ENCODE data around the gene SUPT3H.

- TF ChIP-seq, protein P1, sequence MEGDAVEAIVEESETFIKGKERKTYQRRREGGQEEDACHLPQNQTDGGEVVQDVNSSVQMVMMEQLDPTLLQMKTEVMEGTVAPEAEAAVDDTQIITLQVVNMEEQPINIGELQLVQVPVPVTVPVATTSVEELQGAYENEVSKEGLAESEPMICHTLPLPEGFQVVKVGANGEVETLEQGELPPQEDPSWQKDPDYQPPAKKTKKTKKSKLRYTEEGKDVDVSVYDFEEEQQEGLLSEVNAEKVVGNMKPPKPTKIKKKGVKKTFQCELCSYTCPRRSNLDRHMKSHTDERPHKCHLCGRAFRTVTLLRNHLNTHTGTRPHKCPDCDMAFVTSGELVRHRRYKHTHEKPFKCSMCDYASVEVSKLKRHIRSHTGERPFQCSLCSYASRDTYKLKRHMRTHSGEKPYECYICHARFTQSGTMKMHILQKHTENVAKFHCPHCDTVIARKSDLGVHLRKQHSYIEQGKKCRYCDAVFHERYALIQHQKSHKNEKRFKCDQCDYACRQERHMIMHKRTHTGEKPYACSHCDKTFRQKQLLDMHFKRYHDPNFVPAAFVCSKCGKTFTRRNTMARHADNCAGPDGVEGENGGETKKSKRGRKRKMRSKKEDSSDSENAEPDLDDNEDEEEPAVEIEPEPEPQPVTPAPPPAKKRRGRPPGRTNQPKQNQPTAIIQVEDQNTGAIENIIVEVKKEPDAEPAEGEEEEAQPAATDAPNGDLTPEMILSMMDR (IDR thresholded peaks at IDR 0.05; ENCODE audit: low read depth, low read length): no peak
- no peak for TF ChIP-seq POLR2A (IDR thresholded peaks at IDR 0.05; ENCODE audit: extremely low read depth, insufficient read length)
Observed at GRCh38 chr6:45012687-45013086, 365.0 kb downstream of the SUPT3H start.
